Measurements from ENCODE around the gene MYO5B.

GRCh38 chr18:49910019-49910418 lies 284.9 kb downstream of the MYO5B start:
- TF ChIP-seq POLR2A (IDR thresholded peaks at IDR 0.05; ENCODE audit: borderline replicate concordance, extremely low read depth, insufficient read depth, insufficient read length) (no peak), EZH2 (IDR thresholded peaks at IDR 0.05) (no peak), RAD21 (IDR thresholded peaks at IDR 0.05; ENCODE audit: low read depth) (no peak), EGR1 (IDR thresholded peaks at IDR 0.05; ENCODE audit: low read depth) (no peak), YY1 (IDR thresholded peaks at IDR 0.05; ENCODE audit: extremely low read depth, insufficient replicate concordance, low read depth, low read length) (no peak), CBX3 (IDR thresholded peaks at IDR 0.05; ENCODE audit: low read depth) (no peak), POLR2AphosphoS5 (IDR thresholded peaks at IDR 0.05; ENCODE audit: low read depth, low read length) (no peak), SIN3A (IDR thresholded peaks at IDR 0.05; ENCODE audit: low read depth) (no peak), EZH2phosphoT487 (IDR thresholded peaks at IDR 0.05; ENCODE audit: borderline replicate concordance) (no peak), MAX (IDR thresholded peaks at IDR 0.05) (no peak), ATF3 (IDR thresholded peaks at IDR 0.05) (no peak), TCF7L2 (IDR thresholded peaks at IDR 0.05; ENCODE audit: borderline replicate concordance, extremely low read depth, insufficient read depth, insufficient read length) (no peak)
- TF ChIP-seq, protein P1, sequence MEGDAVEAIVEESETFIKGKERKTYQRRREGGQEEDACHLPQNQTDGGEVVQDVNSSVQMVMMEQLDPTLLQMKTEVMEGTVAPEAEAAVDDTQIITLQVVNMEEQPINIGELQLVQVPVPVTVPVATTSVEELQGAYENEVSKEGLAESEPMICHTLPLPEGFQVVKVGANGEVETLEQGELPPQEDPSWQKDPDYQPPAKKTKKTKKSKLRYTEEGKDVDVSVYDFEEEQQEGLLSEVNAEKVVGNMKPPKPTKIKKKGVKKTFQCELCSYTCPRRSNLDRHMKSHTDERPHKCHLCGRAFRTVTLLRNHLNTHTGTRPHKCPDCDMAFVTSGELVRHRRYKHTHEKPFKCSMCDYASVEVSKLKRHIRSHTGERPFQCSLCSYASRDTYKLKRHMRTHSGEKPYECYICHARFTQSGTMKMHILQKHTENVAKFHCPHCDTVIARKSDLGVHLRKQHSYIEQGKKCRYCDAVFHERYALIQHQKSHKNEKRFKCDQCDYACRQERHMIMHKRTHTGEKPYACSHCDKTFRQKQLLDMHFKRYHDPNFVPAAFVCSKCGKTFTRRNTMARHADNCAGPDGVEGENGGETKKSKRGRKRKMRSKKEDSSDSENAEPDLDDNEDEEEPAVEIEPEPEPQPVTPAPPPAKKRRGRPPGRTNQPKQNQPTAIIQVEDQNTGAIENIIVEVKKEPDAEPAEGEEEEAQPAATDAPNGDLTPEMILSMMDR (IDR thresholded peaks at IDR 0.05 in 2 of 3, conservative IDR thresholded peaks at IDR 0.05 in 1 of 3; ENCODE audit: borderline replicate concordance in 1 of 3, insufficient read depth in 1 of 3, low read depth in 2 of 3, low read length in 2 of 3), result no peak
- TF ChIP-seq, protein P2, sequence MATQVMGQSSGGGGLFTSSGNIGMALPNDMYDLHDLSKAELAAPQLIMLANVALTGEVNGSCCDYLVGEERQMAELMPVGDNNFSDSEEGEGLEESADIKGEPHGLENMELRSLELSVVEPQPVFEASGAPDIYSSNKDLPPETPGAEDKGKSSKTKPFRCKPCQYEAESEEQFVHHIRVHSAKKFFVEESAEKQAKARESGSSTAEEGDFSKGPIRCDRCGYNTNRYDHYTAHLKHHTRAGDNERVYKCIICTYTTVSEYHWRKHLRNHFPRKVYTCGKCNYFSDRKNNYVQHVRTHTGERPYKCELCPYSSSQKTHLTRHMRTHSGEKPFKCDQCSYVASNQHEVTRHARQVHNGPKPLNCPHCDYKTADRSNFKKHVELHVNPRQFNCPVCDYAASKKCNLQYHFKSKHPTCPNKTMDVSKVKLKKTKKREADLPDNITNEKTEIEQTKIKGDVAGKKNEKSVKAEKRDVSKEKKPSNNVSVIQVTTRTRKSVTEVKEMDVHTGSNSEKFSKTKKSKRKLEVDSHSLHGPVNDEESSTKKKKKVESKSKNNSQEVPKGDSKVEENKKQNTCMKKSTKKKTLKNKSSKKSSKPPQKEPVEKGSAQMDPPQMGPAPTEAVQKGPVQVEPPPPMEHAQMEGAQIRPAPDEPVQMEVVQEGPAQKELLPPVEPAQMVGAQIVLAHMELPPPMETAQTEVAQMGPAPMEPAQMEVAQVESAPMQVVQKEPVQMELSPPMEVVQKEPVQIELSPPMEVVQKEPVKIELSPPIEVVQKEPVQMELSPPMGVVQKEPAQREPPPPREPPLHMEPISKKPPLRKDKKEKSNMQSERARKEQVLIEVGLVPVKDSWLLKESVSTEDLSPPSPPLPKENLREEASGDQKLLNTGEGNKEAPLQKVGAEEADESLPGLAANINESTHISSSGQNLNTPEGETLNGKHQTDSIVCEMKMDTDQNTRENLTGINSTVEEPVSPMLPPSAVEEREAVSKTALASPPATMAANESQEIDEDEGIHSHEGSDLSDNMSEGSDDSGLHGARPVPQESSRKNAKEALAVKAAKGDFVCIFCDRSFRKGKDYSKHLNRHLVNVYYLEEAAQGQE (IDR thresholded peaks at IDR 0.05; ENCODE audit: low read depth), result no peak
